ENCODE data around the gene MED29.
A peak's percentile ranks its signal among the peaks of the same experiment; 100 is the strongest.

The MED29 gene

DNA sequence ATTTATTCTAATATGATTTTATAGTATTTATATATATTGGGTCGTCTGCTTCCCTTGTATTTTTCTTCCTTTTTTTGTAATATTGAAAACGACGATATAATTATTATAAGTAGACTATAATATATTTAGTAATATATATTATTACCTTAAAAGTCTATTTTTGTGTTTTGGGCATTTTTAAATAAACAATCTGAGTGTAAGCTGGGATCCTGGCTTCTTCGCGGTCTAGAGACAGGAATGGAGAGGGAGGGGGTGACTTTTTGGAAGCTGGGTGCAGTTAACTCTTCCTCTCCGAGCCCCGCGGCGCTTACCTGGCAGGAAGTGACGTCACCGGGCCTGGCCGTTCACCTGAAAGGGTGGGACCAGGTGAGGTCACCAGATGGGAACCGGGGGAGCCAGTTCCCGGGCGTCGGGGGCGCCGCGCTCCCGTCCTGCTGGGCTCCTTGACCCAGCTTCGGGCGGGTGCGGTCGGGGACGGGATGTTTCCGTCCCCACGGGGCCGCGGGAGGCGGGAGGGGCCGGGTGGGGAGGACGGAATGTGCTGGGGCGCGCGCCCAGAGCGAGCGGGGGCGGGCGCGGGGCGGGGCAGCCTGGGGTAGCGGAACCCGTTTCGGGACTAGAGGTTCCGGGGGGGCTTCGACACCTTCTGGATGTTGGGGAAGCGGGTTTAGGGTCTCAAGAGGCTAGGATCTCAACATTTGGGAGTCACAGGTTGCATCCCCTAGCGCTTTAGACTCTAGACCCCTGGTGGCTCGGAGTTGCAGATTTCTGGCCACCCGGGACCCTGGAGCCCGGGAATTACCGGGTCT, 18.2 kb downstream of the MED29 start:
- FAIRE-seq (peak; percentile 60), DNase-seq (ENCODE audit: extremely low spot score, insufficient read length, low read depth) (no peak)

GRCh38 chr19:39410017-39410830, 19.0 kb downstream of the MED29 start:
- no peak for DNase-seq (ENCODE audit: extremely low spot score, insufficient read length, low read depth)
- FAIRE-seq = peak; percentile 87

DNA sequence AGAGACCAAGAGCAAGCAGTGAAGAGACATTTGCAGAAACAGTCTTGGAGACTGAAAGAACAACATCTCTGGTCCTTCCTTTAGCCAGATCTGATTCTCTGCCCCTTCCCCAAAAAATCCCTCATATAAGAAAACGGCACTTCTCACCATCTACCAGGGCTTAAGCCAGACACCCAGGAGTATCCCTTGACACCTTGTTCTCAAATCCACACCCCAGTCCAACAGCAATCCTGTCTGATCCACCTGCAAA, 19.6 kb downstream of the MED29 start:
- FAIRE-seq = no peak

DNA sequence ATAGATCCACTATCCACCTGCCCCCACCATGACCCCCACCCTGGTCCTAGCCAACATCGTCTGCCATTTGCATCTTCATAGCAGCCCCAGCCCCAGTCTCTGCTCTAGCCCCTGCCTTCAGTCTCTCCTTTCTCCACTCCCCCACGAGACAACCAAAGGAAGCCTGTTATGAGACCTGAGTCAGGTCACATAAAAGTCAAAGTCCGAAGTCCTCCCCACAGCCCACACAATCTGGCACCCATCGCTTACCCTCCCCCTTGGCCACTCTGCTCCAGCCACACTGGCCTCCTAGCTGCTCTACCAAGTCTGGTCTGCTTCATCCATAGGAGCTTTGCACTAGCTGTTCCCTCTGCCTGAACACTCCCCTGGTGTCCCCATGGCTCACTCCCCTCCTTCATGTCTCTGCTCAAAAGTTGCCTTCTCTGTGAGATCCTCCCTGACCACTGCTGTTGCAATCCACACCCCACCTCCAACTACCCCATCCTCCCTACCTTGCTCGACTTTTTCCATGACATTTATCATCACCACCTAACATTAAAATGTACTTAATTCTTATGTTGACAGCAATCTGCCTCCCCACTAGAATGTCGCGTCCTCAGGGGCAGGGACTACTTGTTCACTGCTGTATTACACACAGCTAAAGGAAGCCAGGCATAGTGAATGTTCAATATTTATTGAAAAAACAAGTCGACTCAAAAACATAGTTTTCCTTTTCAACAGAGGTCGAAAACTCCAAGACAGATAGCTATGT, 20.1 kb downstream of the MED29 start:
- no peak for DNase-seq (ENCODE audit: extremely low spot score, insufficient read length, low read depth)
- no peak for FAIRE-seq

More for the DNA sequence above, 19.6 kb downstream of the MED29 start:
- no peak for DNase-seq (ENCODE audit: extremely low spot score, insufficient read length, low read depth)

GRCh38 chr19:39411832-39412099, 20.6 kb downstream of the MED29 start:
- no peak for FAIRE-seq
- no peak for DNase-seq (ENCODE audit: extremely low spot score, insufficient read length, low read depth)

DNA sequence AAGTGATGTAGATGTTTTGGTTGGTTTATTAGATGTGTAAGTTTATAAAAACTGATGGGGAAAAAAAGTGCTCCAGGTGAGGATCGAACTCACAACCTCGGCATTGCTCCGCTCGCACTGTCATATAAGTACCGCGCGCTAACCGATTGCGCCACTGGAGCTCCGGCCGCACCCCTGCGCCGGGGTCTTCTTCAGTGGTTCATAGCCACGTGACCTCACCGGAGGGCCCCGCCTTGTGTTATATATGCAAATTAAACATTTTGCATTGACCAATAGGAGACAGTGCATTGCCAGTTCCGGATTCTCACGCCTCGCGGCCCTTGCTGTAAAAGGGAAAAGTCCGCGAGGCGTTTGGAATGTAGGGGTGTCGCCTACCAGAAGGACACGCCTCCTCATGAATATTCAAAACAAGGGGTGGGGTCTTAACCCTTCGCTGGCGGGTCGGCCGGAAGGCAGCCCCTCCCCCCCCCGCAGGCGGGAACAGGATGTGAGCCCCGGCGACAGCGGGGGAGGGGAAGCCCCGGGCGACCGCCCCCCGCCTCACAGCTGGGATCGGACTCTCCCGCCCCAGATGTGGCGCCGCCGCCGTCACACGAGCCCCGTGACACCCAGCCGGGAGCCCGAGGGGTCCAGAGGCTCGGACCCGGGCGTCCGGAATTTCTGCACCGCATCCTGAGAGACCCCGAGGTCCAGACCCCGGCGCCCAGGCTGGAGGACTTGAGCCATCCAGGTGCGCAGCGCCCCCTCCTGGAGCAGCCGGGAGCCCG, 21.1 kb downstream of the MED29 start, which contains the start of gene PLEKHG2:
TSS of gene PLEKHG2 (plus strand) at position 570 of the 767 bp plus-strand sequence. CDS start 1,418 bp downstream, outside the sequence.
- DNase-seq (ENCODE audit: extremely low spot score, insufficient read length, low read depth) (peak; percentile 96), FAIRE-seq (peak; percentile 97)

DNA sequence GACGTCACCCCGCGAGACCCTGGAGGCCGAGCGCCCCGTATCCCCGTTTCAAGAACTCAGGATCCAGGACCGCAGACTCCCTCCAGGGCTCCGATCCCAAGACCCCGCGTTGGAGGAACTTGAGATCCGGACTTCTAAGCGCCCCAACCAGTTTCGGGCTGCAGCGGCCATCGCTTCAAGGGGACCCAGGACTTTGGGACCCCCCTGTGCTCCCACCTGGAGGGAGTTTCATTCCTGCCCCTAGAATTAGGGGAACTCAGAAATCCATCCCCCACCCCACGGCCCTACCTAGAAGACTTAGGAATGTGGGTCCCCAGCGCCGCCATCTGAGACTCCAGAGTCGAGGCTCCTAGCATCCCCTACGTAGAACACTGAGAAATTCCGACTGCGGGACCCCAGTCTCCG, 21.7 kb downstream of the MED29 start:
- FAIRE-seq (no peak), DNase-seq (ENCODE audit: extremely low spot score, insufficient read length, low read depth) (no peak)

GRCh38 chr19:39413272-39413910, 22.2 kb downstream of the MED29 start:
- DNase-seq (ENCODE audit: extremely low spot score, insufficient read length, low read depth) = no peak
- FAIRE-seq = no peak

DNA sequence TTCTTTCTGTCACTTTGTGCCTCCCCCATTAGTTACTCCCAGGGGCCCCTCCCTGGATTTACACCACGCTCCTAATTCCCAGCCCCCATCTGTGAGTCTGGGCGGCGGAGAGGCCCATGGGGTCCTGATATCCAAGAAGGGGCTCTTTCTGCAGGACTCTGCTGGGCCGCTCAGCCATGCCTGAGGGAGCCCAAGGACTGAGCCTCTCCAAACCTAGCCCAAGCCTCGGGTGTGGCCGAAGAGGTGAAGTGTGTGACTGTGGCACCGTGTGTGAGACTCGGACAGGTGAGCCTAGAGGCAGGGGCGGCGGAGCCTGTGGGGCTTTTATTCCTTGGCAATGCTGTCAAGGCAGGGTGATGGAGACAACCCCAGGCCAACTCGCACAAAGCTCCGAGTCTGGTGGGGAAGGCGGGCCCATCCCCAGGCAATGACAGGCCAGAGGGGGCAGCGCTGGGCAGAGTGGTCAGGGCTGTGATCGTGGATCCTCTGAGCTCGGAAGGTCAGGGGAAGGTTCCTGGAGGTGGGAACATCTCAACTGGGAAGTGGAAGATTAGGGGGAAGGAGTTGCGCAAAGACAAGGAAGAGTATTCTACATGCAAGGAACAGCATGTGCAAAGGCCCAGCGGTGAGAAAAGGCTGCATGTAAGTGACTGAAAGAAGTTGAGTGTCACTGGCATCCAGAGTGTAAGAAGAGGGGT, 22.9 kb downstream of the MED29 start:
- no peak for FAIRE-seq

DNA sequence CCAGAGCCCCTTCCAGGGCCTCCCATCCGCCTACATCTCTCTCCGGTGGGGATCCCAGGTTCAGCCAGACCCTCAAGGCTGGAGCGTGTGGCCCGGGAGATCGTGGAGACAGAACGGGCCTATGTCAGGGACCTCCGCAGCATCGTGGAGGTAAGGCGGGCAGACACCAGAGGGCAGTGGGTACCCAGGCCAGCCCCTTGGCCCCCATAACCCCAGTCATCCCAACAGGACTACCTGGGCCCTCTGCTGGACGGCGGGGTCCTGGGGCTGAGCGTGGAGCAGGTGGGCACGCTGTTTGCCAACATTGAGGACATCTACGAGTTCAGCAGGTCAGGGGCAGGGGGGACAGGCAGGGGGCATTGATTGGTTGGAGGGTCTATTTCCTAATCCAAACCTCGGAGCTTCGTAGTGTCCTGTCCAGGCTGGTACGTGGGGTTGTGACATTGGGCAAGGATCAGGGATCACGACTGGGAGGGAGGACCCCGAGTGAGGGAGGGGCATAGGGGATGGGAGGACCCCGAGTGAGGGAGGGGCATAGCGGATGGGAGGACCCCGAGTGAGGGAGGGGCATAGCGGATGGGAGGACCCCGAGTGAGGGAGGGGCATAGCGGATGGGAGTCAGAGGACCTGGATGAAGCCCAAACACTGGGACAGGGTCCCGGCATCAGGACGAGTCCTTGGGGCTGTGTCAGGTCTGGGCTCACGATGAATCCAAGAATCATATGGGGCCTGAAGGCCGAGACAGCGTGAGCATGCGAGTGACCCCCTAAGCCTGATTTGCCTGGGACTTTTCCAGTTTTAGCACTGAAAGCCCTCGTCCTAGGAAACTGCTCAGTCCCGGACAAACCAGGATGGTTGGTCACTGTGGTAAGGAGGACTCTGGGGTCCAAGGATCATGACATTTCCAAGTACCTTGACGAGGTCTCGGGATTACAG, 24.2 kb downstream of the MED29 start:
- FAIRE-seq (no peak), DNase-seq (ENCODE audit: extremely low spot score, insufficient read length, low read depth) (no peak)

More for the DNA sequence above, 22.9 kb downstream of the MED29 start:
- no peak for DNase-seq (ENCODE audit: extremely low spot score, insufficient read length, low read depth)

DNA sequence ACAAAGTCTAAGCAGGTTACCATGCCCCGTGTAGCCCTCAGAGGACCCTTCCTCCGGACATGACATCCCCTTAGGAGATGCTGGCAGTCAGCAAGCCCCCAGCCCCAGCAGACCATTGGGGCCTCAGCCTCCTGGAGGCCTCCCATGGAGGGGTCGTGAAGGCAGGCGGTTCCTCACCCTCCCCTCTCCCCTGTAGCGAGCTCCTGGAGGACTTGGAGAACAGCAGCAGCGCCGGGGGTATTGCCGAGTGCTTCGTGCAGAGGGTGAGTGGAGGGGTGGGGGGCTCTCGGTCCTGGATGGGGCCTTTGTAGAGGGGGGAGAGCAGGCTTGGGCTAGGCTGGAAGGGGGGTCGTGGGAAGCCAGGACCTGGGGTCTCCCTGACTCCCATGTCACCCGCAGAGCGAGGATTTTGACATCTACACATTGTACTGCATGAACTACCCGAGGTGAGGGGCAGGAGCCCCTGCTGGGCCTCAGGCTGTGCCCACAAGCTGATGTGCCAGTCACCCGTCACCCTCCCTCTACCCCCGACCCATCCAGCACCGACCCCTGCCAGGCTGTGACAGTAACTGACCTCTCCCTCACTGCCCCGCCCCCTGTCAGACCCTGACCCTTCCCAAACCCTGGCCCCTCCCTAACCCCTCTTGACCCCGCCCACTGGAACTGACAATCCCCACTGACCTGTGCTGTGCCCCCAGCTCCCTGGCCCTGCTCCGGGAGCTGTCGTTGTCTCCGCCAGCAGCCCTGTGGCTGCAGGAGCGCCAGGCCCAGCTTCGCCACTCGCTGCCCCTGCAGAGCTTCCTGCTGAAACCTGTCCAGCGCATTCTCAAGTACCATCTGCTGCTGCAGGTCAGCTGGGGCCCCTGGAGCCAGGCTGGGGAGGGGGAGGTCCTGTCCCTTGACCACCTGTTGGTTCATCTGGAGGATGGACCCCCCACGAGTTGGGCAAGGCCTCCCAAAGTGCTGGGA, 25.3 kb downstream of the MED29 start:
- DNase-seq (ENCODE audit: extremely low spot score, insufficient read length, low read depth) = no peak
- FAIRE-seq = no peak

- DNase-seq (ENCODE audit: extremely low spot score, insufficient read length, low read depth) (no peak), FAIRE-seq (no peak)
Observed at GRCh38 chr19:39417463-39418181, 26.4 kb downstream of the MED29 start.

DNA sequence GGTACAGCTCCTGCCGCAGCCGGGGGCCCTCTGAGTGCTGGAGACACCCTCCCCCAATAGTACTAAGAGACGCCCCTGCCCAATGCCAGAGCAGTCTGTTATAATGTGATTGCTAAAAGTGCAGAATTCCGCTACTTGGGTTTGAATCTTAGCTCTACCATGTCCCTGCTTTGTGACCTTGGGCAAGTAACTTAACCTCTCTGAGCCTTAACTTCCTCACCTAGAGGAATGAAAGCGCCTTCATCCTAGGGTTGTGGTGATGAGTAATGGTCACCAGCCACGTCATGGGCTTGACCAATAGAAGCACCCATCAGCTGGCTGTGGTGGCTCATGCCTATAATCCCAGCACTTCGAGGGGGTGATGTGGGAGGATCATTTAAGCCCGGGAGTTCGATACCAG, 27.8 kb downstream of the MED29 start:
- no peak for DNase-seq (ENCODE audit: extremely low spot score, insufficient read length, low read depth)
- FAIRE-seq = no peak

DNA sequence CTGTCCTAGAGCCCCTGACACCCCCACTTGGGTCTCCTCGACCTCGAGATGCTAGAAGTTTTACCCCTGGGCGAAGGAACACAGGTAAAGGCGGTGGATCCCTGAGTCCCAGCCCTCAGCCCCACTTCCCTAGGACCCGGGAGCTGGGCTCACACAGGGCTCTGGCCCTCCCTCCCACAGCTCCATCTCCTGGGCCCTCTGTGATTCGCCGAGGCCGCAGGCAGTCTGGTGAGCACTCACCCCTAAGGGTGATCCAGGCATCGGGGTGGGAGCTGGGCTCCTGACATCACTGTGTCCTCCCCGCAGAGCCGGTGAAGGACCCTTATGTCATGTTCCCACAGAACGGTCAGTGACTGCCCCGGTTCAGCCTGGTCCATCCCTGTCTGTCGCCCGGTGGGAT, 29.6 kb downstream of the MED29 start:
- FAIRE-seq (no peak), DNase-seq (ENCODE audit: extremely low spot score, insufficient read length, low read depth) (no peak)

DNA sequence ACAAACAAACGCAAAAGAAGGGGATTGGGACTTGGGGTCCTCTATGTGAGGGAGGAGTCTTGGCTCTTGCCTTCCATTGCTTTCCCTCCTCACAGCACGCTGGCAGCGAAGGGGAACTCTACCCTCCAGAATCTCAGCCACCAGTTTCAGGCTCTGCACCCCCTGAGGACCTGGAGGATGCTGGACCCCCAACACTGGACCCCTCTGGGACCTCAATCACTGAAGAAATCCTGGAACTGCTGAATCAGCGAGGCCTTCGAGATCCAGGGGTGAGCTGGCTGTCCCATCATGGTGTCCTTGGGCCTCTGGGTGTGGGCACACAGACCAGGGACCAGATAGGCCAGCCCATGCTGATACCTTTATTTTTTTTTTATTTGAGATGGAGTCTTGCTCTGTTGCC, 30.8 kb downstream of the MED29 start:
- no peak for FAIRE-seq
- no peak for DNase-seq (ENCODE audit: extremely low spot score, insufficient read length, low read depth)

GRCh38 chr19:39423258-39424086, 32.3 kb downstream of the MED29 start:
- DNase-seq (ENCODE audit: extremely low spot score, insufficient read length, low read depth) (no peak), FAIRE-seq (no peak)
